CD4-positive, alpha-beta T cell treated with Interleukin-15 for 4 hours (primary cell): ENCODE data around the gene TRAF3.
"Not testable (repeated sequence)": the region's sequence is repeated elsewhere in the genome, so short reads cannot be mapped to it uniquely, and the experiment has no call there.

Source experiments
- DNase-seq: peaks from one replicate; pipeline ENCODE4 v3.0.0-alpha.2; 2020; ENCODE audit warnings: low spot score

Gene TRAF3

DNA sequence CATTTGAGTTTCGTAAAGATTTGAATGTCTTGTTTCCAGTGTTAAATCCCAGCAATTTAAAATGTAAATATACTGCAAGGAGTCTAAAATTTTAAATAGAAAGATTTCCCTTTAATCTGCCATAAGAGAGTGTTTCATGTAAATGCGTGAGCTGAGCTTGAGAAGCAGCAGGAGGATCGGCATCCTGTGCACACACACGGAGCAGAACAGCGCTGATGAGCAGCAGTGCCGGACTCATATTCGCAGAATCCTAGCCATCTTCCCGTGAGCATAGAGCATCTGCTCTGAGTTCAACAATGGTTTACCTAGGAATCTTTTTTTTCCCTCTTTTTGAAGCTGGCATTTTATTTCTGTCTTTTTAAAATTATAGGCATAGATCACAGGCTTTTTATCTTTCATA lies 115.4 kb downstream of the TRAF3 start:
- no peak for DNase-seq

GRCh38 chr14:102893452-102893851 lies 116.2 kb downstream of the TRAF3 start:
- no peak for DNase-seq

DNA sequence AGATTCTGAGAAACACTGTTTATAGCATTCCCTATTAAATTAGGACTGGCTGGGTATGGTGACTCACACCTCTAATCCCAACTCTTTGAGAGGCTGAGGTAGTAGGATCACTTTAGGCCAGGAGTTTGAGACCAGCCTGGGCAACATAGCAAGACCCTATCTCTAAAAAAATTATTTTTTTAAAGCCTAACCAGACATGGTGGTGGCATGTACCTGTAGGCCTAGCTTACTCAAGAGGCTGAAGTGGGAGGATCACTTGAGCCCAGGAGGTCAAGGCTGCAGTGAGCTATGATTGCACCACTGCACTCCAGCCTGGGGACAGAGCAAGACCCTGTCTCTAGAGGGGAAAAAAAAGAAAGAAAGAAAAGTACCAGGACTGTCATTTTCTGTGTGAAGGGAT lies 119.5 kb downstream of the TRAF3 start:
- DNase-seq, result not testable (repeated sequence)

- DNase-seq, result no peak
These were observed 120.2 kb downstream of the TRAF3 start for GRCh38 chr14:102897299-102898027.

- no peak for DNase-seq
These were observed 121.0 kb downstream of the TRAF3 start for GRCh38 chr14:102898298-102898697.

GRCh38 chr14:102898776-102899515 lies 121.7 kb downstream of the TRAF3 start:
- DNase-seq, result no peak

DNA sequence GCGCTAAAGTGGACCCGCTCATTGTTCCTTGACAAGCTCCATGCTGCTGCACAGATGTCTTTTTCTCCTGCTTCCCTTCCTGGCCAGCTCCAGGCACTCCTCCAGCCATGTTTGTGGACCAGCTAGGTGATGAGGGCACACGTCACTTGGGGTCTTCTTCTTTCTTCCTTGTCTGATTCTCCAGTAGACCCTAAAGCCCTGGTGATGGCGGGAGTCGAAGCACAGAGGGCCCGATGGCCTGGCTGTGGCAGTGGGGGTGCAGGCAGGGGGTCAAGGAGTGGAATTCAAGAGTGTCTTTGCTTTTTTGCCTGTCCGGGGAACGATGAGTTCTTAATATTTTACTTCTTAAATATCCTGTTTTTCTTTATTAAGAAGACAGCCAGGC lies 122.3 kb downstream of the TRAF3 start:
- DNase-seq, result no peak

DNA sequence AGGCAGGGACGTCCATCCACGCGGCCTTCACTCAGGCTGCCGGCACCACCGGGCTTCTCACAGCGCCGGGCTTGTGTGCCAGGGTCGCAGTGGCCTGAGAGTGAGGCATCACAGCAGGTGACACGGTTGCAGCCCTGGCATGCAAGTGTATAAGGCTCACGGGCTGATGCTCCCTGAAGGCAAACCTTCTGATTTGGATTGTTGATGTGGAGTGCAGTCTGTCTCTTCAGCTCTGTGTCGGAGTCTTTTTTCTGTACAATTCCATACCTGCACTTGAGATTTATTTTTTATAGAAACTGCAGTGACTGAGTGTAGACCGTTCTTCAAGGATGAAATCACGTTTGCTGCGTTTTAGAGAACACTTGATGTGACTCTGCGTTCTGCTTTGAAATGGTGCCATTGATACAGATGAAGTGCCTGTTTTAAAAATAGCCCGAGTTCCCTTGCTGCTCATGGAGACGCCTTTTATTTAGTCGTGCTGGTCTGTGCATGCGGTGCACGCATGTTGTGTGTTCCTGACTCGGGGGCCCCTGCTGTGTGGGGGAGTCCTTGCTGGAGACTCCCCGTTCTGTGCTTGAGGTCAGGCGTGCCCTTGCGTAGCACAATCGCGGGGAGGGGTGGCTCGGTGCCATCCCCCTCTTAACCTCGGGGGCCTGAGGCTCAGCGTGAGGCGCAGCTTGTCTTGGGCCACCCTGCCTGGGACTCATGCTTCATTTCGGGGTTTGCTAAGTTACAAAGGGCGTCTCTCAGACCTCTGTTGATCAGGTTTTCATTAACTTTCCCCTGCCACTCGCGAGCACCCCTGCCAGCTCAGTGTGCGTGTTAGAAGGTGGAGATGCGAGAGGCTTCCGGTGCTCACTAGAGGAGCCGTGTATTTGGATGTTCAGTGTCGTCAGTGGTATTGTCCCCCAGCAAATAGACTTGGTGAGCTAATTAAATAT lies 123.7 kb downstream of the TRAF3 start:
- no peak for DNase-seq

DNA sequence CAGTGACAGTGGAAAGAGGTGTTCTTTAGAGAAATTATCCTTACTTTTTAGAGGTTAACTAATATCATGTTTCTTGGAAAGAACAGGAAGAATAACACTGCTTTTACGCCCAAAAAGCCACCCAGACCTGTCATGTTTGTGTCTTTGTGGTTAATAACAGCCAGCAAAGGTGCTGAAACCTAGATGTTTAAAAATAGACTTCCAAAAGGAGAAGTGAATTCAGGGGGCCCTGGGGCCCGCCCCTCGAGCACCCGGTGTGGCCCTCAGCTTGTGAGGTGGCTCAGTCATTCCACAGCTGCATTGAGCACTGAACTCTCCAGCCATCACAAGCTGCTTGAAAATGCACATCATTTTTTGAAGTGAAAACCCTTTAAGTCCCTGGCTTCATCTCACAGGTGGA lies 124.4 kb downstream of the TRAF3 start:
- DNase-seq, result no peak

GRCh38 chr14:102902086-102902485 lies 124.8 kb downstream of the TRAF3 start:
- DNase-seq, result no peak

- no peak for DNase-seq
These were observed 125.4 kb downstream of the TRAF3 start for GRCh38 chr14:102902523-102903247.

- no peak for DNase-seq
These were observed 126.1 kb downstream of the TRAF3 start for GRCh38 chr14:102903248-102903888.

- DNase-seq, result no peak
These were observed 126.8 kb downstream of the TRAF3 start for GRCh38 chr14:102903889-102904512.

DNA sequence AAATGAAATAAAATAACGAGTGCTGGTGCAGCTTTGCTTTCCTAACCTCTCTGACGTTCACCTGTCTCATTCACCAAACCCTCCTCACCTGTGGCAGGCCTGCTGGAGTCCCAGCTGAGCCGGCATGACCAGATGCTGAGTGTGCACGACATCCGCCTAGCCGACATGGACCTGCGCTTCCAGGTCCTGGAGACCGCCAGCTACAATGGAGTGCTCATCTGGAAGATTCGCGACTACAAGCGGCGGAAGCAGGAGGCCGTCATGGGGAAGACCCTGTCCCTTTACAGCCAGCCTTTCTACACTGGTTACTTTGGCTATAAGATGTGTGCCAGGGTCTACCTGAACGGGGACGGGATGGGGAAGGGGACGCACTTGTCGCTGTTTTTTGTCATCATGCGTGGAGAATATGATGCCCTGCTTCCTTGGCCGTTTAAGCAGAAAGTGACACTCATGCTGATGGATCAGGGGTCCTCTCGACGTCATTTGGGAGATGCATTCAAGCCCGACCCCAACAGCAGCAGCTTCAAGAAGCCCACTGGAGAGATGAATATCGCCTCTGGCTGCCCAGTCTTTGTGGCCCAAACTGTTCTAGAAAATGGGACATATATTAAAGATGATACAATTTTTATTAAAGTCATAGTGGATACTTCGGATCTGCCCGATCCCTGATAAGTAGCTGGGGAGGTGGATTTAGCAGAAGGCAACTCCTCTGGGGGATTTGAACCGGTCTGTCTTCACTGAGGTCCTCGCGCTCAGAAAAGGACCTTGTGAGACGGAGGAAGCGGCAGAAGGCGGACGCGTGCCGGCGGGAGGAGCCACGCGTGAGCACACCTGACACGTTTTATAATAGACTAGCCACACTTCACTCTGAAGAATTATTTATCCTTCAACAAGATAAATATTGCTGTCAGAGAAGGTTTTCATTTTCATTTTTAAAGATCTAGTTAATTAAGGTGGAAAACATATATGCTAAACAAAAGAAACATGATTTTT lies 128.2 kb downstream of the TRAF3 start:
- DNase-seq, result no peak

DNA sequence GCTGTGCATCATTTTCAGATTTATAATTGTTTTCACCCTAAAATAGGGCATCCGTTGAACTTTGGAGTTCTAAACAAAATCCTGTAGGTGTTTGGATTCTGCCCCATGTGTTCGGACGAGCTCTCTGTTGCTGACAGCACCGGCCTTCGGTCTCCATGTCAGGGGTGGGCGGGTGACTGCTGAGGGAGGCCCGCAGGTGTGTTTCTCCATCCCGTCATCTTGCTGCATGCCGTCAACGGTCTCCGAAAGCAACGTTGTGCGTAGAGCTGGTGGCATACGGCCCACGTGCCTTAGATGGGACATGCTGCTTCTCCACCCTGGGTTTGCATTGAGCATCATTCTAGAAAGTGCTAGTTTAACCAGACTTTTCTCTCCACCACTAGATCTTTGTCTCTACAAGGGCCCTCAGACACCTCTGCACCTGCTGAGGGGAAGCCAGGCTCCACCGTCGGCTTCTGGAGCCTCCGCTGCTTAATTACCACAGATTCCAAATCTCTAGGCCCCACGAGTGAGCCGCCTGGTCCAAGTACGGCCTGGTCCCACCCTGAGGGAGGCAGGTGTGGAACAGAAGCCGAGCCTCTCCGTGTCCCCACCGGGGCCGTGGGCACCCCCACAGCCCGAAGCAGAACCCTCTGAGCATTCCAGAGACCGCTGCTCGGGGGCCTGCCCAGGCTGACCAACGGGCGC lies 129.5 kb downstream of the TRAF3 start:
- DNase-seq, result no peak

- DNase-seq, result no peak
These were observed 130.1 kb downstream of the TRAF3 start for GRCh38 chr14:102907303-102907844.

DNA sequence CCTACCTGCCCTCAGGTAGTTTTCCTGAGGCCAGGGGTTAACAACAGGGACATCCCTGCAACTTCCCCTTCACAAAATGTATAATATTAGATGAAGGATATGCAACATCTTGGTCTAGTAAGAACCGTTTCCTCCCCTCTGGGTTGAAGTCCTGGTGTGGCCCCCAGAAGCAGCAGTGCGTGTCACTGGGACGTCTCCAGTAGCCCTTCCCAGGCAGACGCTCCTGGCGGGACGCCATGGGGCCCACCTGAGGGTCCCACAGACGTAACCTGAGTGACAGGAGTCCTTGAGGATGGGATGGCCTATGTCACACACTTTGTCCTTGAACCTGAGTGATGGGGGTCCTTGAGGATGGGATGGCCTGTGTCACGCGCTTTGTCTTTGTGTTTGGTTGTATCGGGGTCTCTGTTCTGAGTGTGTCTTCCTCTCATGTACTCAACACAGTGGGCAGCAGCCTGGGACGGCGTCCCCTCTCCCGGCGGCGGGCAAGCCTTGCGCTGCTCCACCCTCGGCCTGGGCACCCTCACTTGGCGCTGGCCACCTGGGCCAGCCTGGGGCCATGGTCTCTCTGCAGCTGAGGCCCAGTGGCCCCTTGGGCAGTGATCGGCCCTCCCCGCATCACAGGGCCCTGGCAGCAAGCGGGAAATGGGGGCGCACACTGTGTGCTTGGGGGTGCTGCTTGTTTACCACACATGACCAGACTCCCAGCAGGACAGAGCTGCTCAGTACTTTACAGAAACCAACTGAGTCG lies 130.9 kb downstream of the TRAF3 start:
- no peak for DNase-seq
